HEK293 (cell line): Measurements from ENCODE around the gene CACNB2.
"Not testable (repeated sequence)": the region's sequence is repeated elsewhere in the genome, so short reads cannot be mapped to it uniquely, and the experiment has no call there.

Experiments used
- CTCF ChIA-PET: fragments of 350-600 bp; formaldehyde crosslinking; extraction: SDS; loops from one replicate; lab custom pipeline; 2021; ENCODE audit warnings: antibody characterized with exemption; lab: Yijun Ruan, JAX
- POLR2A ChIA-PET: fragments of 300-600 bp; formaldehyde crosslinking; extraction: SDS; loops from one replicate; lab custom pipeline; 2020; ENCODE audit warnings: antibody characterized with exemption, inconsistent platforms; lab: Yijun Ruan, JAX
- H3K27ac ChIP-seq: fragments of 200-500 bp; sonication (Bioruptor generic); 2 replicates; pipeline ENCODE4 v1.5.1; 2014; ENCODE audit warnings: low read depth, low read length, control low read depth, inconsistent platforms; ENCODE audit errors: extremely low read depth
- H3K36me3 ChIP-seq, 2 experiments: fragments of 200-500 bp in 1 of 2; sonication (Bioruptor generic) in 1 of 2; 1 replicate in 1 of 2; 2 replicates in 1 of 2; pipeline ENCODE4 v1.5.1; 2014 to 2017; ENCODE audit warnings: inconsistent platforms in 2 of 2, low read length in 2 of 2; ENCODE audit not compliant: control insufficient read depth in 2 of 2, insufficient read depth in 1 of 2
- H3K4me1 ChIP-seq: fragments of 200-500 bp; sonication (Bioruptor generic); 2 replicates; pipeline ENCODE4 v1.5.1; 2014; ENCODE audit warnings: mild to moderate bottlenecking, low read length, inconsistent platforms; ENCODE audit not compliant: control insufficient read depth, insufficient read depth
- H3K4me3 ChIP-seq: 2 replicates; pipeline ENCODE4 v1.5.1; 2011; ENCODE audit warnings: low read depth, mild to moderate bottlenecking, control low read depth, low read length, moderate library complexity
- H3K9me3 ChIP-seq: fragments of 200-500 bp; sonication (Bioruptor generic); 2 replicates; pipeline ENCODE4 v1.5.1; 2014; ENCODE audit warnings: low read depth, low read length, inconsistent platforms; ENCODE audit not compliant: control insufficient read depth, insufficient read depth
- KLF16 ChIP-seq: fragments of 450-650 bp; formaldehyde crosslinking; IDR thresholded peaks from 2 replicates; pipeline ENCODE4 v1.5.1; 2017; ENCODE audit warnings: missing biosample characterization, missing genetic modification characterization
- ZNF146 ChIP-seq: fragments of 450-650 bp; formaldehyde crosslinking; IDR thresholded peaks from 2 replicates; pipeline ENCODE4 v1.5.1; 2016; ENCODE audit warnings: missing biosample characterization, missing genetic modification characterization
- ZNF157 ChIP-seq: fragments of 450-650 bp; formaldehyde crosslinking; IDR thresholded peaks from 2 replicates; pipeline ENCODE4 v1.5.1; 2016; ENCODE audit warnings: missing biosample characterization, missing genetic modification characterization
- ZNF394 ChIP-seq: fragments of 450-650 bp; formaldehyde crosslinking; IDR thresholded peaks from 2 replicates; pipeline ENCODE4 v1.5.1; 2016; ENCODE audit warnings: missing biosample characterization, missing genetic modification characterization, mild to moderate bottlenecking, moderate library complexity, borderline replicate concordance
- ZNF398 ChIP-seq: fragments of 450-650 bp; formaldehyde crosslinking; IDR thresholded peaks from 2 replicates; pipeline ENCODE4 v1.5.1; 2017; ENCODE audit warnings: missing biosample characterization, missing genetic modification characterization
- ZNF544 ChIP-seq: fragments of 450-650 bp; formaldehyde crosslinking; IDR thresholded peaks from 2 replicates; pipeline ENCODE4 v1.5.0; 2017; ENCODE audit warnings: missing biosample characterization, missing genetic modification characterization
- ZNF561 ChIP-seq: fragments of 450-650 bp; IDR thresholded peaks from 2 replicates; pipeline ENCODE4 v1.5.1; 2018; ENCODE audit warnings: missing biosample characterization, missing genetic modification characterization, borderline replicate concordance
- ZNF791 ChIP-seq: fragments of 450-650 bp; formaldehyde crosslinking; IDR thresholded peaks from 2 replicates; pipeline ENCODE4 v1.5.1; 2016; ENCODE audit warnings: missing biosample characterization, missing genetic modification characterization
- ZSCAN18 ChIP-seq: fragments of 450-650 bp; formaldehyde crosslinking; IDR thresholded peaks from 2 replicates; pipeline ENCODE4 v1.5.1; 2016; ENCODE audit warnings: missing biosample characterization, missing genetic modification characterization

Gene CACNB2

GRCh38 chr10:18582803-18583202 lies 442.6 kb downstream of the CACNB2 start (continued):
- TF ChIP-seq ZNF398 (tag by site-specific recombination): no peak

- Histone ChIP-seq H3K4me3 (no peak overlapping the region), H3K9me3 (no peaks in the 10 kb centered on the region), H3K4me1 (no peaks in the 10 kb centered on the region), H3K27ac (no peak overlapping the region), H3K36me3 (peaks cover 0 to 38% of the 10 kb centered on the region in 2 experiments; a peak in 1 of 3 replicates)
- CTCF ChIA-PET: interaction anchor here (0.6 to 0.7 kb wide), 3 partner anchors 170 to 1767 kb away, joined by 3 to 4 read pairs (median 3); partner anchors contain the start of gene RSU1
- TF ChIP-seq ZNF791 (tag by site-specific recombination) (no peak), ZNF561 (tag by site-specific recombination) (no peak), ZNF157 (tag by site-specific recombination) (no peak), KLF16 (no peak), ZSCAN18 (tag by site-specific recombination) (no peak), ZNF146 (tag by site-specific recombination) (no peak), ZNF394 (no peak), ZNF544 (tag by site-specific recombination) (no peak)
- POLR2A ChIA-PET: no interaction called here
Measured at GRCh38 chr10:18583575-18584270, 443.5 kb downstream of the CACNB2 start.

GRCh38 chr10:18586637-18587036 lies 446.4 kb downstream of the CACNB2 start:
- H3K4me3 ChIP-seq, H3K9me3 ChIP-seq, H3K27ac ChIP-seq, POLR2A ChIA-PET, H3K4me1 ChIP-seq, CTCF ChIA-PET: not testable (repeated sequence)
- H3K36me3 ChIP-seq: peaks cover 0 to 21% of the 10 kb centered on the region in 2 experiments; a peak in 1 of 3 replicates

- H3K9me3 ChIP-seq, H3K4me1 ChIP-seq, H3K4me3 ChIP-seq, POLR2A ChIA-PET, CTCF ChIA-PET, H3K27ac ChIP-seq: not testable (repeated sequence)
- H3K36me3 ChIP-seq: peaks cover 6 to 21% of the 10 kb centered on the region in 2 experiments; a peak in 2 of 3 replicates
Measured at GRCh38 chr10:18591141-18591540, 450.9 kb downstream of the CACNB2 start.
